H1 (cell line): ENCODE results near the gene MEIS2.

ENCODE experiments used
- CEBPB ChIP-seq: IDR thresholded peaks from 2 replicates; pipeline ENCODE4 v1.6.1; 2012; ENCODE audit warnings: low read depth, low read length
- CTCF ChIP-seq, 3 experiments: IDR thresholded peaks; 1 replicate in 2 of 3; 2 replicates in 1 of 3; pipeline versions ENCODE4 v1.5.1 to v1.6.1; 2011; ENCODE audit warnings: low read length in 3 of 3, mild to moderate bottlenecking in 3 of 3, inconsistent platforms in 2 of 3, low read depth in 1 of 3, moderate library complexity in 1 of 3; ENCODE audit not compliant: insufficient read depth in 1 of 3; ENCODE audit errors: control extremely low read depth in 1 of 3
- EP300 ChIP-seq, 2 experiments: IDR thresholded peaks; 1 replicate in 1 of 2; 2 replicates in 1 of 2; pipeline ENCODE4 v1.6.1; 2011 to 2012; ENCODE audit warnings: low read depth in 2 of 2, low read length in 2 of 2, mild to moderate bottlenecking in 2 of 2, borderline replicate concordance in 1 of 2, inconsistent platforms in 1 of 2, moderate library complexity in 1 of 2
- MAX ChIP-seq: IDR thresholded peaks from 2 replicates; pipeline ENCODE4 v1.6.1; 2012; ENCODE audit warnings: inconsistent platforms
- NANOG ChIP-seq: IDR thresholded peaks from 2 replicates; pipeline ENCODE4 v1.6.1; 2011; ENCODE audit warnings: low read length, low read depth, mild to moderate bottlenecking, inconsistent platforms; ENCODE audit not compliant: insufficient read depth, poor library complexity, severe bottlenecking
- NRF1 ChIP-seq: IDR thresholded peaks from 2 replicates; pipeline ENCODE4 v1.6.1; 2011; ENCODE audit warnings: mild to moderate bottlenecking, low read depth, low read length, improper control_type of control experiment
- POLR2A ChIP-seq, 2 experiments: IDR thresholded peaks; 1 replicate in 1 of 2; 2 replicates in 1 of 2; pipeline ENCODE4 v1.6.1; 2011; ENCODE audit warnings: low read depth in 2 of 2, low read length in 2 of 2, mild to moderate bottlenecking in 2 of 2; ENCODE audit errors: control extremely low read depth in 1 of 2
- POLR2AphosphoS5 ChIP-seq: IDR thresholded peaks from 2 replicates; pipeline ENCODE4 v1.6.1; 2011; ENCODE audit warnings: low read depth, low read length
- SAP30 ChIP-seq: fragments of 300-600 bp; sonication (generic); IDR thresholded peaks from 2 replicates; pipeline ENCODE4 v1.7.1; 2012; ENCODE audit warnings: low read length, moderate library complexity, mild to moderate bottlenecking, inconsistent platforms; ENCODE audit not compliant: insufficient read depth, insufficient replicate concordance
- SUZ12 ChIP-seq: fragments of 200-600 bp; sonication (generic); IDR thresholded peaks from 2 replicates; pipeline ENCODE4 v1.6.1; 2012; ENCODE audit warnings: mild to moderate bottlenecking, inconsistent platforms, low read length, moderate library complexity, mixed read lengths
- TBP ChIP-seq: IDR thresholded peaks from 2 replicates; pipeline ENCODE4 v1.6.1; 2011; ENCODE audit warnings: low read depth, low read length, improper control_type of control experiment
- TEAD4 ChIP-seq: IDR thresholded peaks from 2 replicates; pipeline ENCODE4 v1.6.1; 2012; ENCODE audit warnings: low read depth, low read length, inconsistent platforms, mixed read lengths
- YY1 ChIP-seq: IDR thresholded peaks from 2 replicates; pipeline ENCODE4 v1.6.1; 2011; ENCODE audit warnings: low read depth, mild to moderate bottlenecking, low read length
- ZNF274 ChIP-seq: IDR thresholded peaks from 2 replicates; pipeline ENCODE4 v1.7.0; 2012; ENCODE audit warnings: low read length, borderline replicate concordance; ENCODE audit errors: extremely low read depth

- TF ChIP-seq SUZ12 = no peak
- no peak for TF ChIP-seq TEAD4
- no peak for TF ChIP-seq EP300 (IDR thresholded peaks at IDR 0.05; ENCODE audit: borderline replicate concordance in 1 of 2, low read depth in 2 of 2, low read length in 2 of 2)
- no peak for TF ChIP-seq POLR2A (IDR thresholded peaks at IDR 0.05; ENCODE audit: control extremely low read depth in 1 of 2, low read depth in 2 of 2, low read length in 2 of 2)
- TF ChIP-seq CEBPB = no peak
- TF ChIP-seq NANOG = no peak
- TF ChIP-seq YY1 = no peak
- TF ChIP-seq SAP30 = no peak
- no peak for TF ChIP-seq CTCF (IDR thresholded peaks at IDR 0.05; ENCODE audit: control extremely low read depth in 1 of 3, insufficient read depth in 1 of 3, low read depth in 1 of 3, low read length in 3 of 3)
- TF ChIP-seq ZNF274 = no peak
- TF ChIP-seq TBP = no peak
- TF ChIP-seq NRF1 = no peak
- TF ChIP-seq POLR2AphosphoS5 = no peak
- TF ChIP-seq MAX = no peak
Observed at GRCh38 chr15:37112971-37113670, 12.8 kb upstream of the MEIS2 start.
